Left lung (tissue), 10 donors: ENCODE results near the gene C21orf91. TPM values are rescaled to one million over a fixed set of nuclear protein-coding genes. Genes with fewer than 3 reads are reported as not detected.

Source experiments
- ATAC-seq: fragments of 200-7000 bp; cut with Tn5 transposase; one replicate; pipeline ENCODE4 v1.9.1; 2020; ENCODE audit warnings: moderate library complexity
- DNase-seq, 4 donors: peaks; one replicate each; pipeline ENCODE4 v3.0.0-alpha.2; 2013 to 2020
- H3K27ac ChIP-seq, 2 donors: fragments of 200-600 bp; sonication (generic) in 1 of 2; one replicate each; pipeline versions ENCODE4 v1.5.0 to v1.8.0; 2020 to 2021
- H3K27me3 ChIP-seq, 2 donors: fragments of 200-600 bp; sonication (generic) in 1 of 2; one replicate each; pipeline versions ENCODE4 v1.5.0 to v1.8.0; 2020 to 2021
- H3K36me3 ChIP-seq, 2 donors: fragments of 200-600 bp; sonication (generic) in 1 of 2; one replicate each; pipeline versions ENCODE4 v1.5.0 to v1.8.0; 2020 to 2021
- H3K4me1 ChIP-seq, 2 donors: fragments of 200-600 bp; one replicate each; pipeline ENCODE4 v1.8.0; 2021
- H3K4me3 ChIP-seq, 2 donors: fragments of 200-600 bp; sonication (generic) in 1 of 2; one replicate each; pipeline versions ENCODE4 v1.5.0 to v1.8.0; 2020 to 2021; ENCODE audit warnings: mild to moderate bottlenecking in 1 of 2
- H3K9me3 ChIP-seq, 2 donors: fragments of 200-600 bp; sonication (generic) in 1 of 2; one replicate each; pipeline versions ENCODE4 v1.5.0 to v1.8.0; 2020 to 2021
- intact Hi-C, 2 donors: fragments of 100-400 bp; cut with DNase I; formaldehyde crosslinking; loops; one replicate each; pipeline versions ENCODE4 v1.11.2 to v1.14.2; 2022
- polyA plus RNA-seq, 6 donors: library from polyadenylated mRNA; unstranded; fragments of 120-200 nt; gene quantifications; one replicate each; pipeline ENCODE4 v1.2.1, GENCODE V29; 2013; ENCODE audit not compliant: insufficient read length in 6 of 6
- total RNA-seq, 2 donors: library from RNA; stranded (reverse); fragmentation: NEBNext Ultra II Directional; extraction: Animal tissue kit (Norgen Biotek cat#: 25700); gene quantifications; one replicate each; pipeline ENCODE4 v1.2.1, GENCODE V29; 2021
- TF ChIP-seq, protein P1 (sequence below), 2 donors: fragments of 200-600 bp; sonication (generic) in 1 of 2; IDR thresholded peaks; one replicate each; pipeline versions ENCODE4 v1.5.0 to v1.8.0; 2021; ENCODE audit warnings: antibody characterized with exemption in 2 of 2
- donor health status: DM: no; HTN: yes; CAD: no.
- donor health status: DM: no; HTN: no; CAD: no.

The C21orf91 gene
- total and polyA plus RNA-seq, 8 donors = 10.8 to 24.1 (median 20.5) TPM

DNA sequence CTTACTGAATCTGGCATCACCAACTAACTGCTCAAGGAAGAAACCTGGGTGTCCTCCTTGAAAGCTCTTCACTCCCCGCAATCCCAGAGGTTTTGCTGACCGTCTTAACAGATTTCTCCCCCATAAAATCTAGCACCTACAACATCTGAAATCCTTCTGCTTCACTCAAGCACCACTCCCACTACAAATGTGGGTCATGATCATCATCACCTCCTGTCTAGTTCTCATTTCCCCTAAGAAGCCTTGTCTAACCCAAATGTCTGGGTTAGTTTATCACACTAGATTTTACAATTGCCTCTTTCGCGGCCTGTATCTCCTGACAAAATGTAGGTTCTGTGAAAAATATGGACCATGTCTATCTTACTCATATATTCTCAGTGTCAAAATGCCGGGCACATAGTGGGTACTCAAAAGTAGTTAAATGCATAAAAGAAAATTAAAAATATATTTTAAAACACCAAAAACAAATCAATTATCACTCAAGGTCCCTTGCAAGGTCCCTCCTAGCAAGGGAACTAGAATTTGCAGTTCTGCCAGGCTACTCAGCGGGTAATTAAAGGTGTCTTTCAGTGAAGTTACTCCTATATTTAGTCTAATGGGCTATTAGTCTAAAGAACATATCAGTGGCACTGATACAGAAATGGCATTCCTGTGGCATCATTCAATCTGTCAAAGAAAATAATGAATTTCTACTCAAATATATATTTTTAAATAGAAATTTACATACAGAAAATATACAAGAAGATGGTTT is 19.6 kb downstream of the C21orf91 start:
- no peak overlapping the region for H3K4me3 ChIP-seq
- DNase-seq = no peak
- H3K4me1 ChIP-seq = peaks cover 0 to 46% of the 10 kb centered on the region in 2 donors
- H3K36me3 ChIP-seq = no peaks in the 10 kb centered on the region
- H3K27me3 ChIP-seq = no peaks in the 10 kb centered on the region
- no peak for ATAC-seq
- no peak overlapping the region for H3K27ac ChIP-seq
- TF ChIP-seq, protein P1, sequence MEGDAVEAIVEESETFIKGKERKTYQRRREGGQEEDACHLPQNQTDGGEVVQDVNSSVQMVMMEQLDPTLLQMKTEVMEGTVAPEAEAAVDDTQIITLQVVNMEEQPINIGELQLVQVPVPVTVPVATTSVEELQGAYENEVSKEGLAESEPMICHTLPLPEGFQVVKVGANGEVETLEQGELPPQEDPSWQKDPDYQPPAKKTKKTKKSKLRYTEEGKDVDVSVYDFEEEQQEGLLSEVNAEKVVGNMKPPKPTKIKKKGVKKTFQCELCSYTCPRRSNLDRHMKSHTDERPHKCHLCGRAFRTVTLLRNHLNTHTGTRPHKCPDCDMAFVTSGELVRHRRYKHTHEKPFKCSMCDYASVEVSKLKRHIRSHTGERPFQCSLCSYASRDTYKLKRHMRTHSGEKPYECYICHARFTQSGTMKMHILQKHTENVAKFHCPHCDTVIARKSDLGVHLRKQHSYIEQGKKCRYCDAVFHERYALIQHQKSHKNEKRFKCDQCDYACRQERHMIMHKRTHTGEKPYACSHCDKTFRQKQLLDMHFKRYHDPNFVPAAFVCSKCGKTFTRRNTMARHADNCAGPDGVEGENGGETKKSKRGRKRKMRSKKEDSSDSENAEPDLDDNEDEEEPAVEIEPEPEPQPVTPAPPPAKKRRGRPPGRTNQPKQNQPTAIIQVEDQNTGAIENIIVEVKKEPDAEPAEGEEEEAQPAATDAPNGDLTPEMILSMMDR (IDR thresholded peaks at IDR 0.05) = no peak
- intact Hi-C loops = no loop called here
- H3K9me3 ChIP-seq = no peaks in the 10 kb centered on the region

DNA sequence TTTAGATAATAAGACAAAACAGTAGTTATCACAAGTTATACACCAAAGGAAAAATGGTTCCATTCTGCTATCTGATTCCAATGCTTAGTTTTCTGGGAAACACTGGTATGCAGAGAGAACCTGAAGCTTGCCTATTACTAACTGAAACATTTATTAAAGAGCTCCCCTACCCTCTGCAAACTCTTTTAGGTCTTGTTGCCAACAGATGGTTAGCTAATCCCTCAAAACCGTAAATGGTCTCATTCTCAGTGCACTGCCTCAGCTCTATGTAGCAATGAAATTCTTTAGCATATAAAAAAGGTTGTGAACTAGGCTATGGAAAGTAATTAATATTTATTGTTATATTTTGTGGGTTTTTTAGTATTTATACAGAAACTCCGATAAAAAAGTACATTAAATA is 20.4 kb downstream of the C21orf91 start:
- Histone ChIP-seq H3K27me3 (no peaks in the 10 kb centered on the region), H3K4me3 (no peak overlapping the region), H3K4me1 (peaks cover 0 to 51% of the 10 kb centered on the region in 2 donors), H3K27ac (no peak overlapping the region), H3K9me3 (no peaks in the 10 kb centered on the region), H3K36me3 (no peaks in the 10 kb centered on the region)
- no peak for DNase-seq
- TF ChIP-seq, protein P1 (IDR thresholded peaks at IDR 0.05) = no peak
- intact Hi-C loops = no loop called here
- ATAC-seq = no peak

DNA sequence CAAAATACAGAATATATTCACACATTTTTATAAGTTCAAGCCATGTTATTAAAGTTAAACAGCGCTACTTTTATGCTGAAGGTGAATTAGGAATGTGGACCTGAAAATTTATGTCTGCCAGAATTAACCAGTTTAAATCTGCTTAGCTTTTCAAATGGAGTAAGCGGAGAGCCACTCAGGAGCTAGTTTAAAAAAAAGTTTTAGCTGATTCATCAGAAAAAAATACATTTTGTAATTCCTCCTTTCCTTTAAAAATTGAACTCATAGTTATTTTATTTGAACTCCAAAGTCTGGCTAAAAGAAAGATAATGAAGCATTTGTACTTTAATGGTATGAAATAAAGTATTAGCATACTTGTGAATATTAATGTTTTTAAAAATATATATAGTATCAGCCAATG is 21.2 kb downstream of the C21orf91 start:
- Histone ChIP-seq H3K4me3 (no peak overlapping the region), H3K4me1 (peaks cover 0 to 58% of the 10 kb centered on the region in 2 donors), H3K27me3 (no peaks in the 10 kb centered on the region), H3K27ac (peak overlapping the region in 1 of 2 donors; percentile 1), H3K9me3 (no peaks in the 10 kb centered on the region), H3K36me3 (no peaks in the 10 kb centered on the region)
- DNase-seq (no peak), ATAC-seq (no peak)
- intact Hi-C loops = no loop called here
- TF ChIP-seq, protein P1 (IDR thresholded peaks at IDR 0.05) = no peak

DNA sequence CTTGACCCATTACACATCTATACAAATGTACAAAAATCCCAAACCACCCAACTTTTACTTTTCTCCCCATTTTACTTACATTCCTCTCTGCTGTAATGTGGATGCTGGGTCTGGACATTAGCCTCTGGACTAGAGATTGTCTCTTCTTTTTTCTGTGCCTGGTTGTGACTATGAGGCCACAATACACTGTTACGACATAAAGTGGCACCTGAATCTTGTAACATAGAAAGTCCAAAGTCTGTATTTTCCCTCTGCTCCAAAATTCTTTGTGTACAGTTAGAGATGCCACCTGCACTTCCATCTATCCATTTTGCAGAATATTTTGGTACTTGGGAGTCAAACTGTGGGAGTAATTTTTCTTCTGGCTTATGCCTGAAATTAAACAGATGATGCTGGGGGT is 22.7 kb downstream of the C21orf91 start:
- intact Hi-C loops = no loop called here

DNA sequence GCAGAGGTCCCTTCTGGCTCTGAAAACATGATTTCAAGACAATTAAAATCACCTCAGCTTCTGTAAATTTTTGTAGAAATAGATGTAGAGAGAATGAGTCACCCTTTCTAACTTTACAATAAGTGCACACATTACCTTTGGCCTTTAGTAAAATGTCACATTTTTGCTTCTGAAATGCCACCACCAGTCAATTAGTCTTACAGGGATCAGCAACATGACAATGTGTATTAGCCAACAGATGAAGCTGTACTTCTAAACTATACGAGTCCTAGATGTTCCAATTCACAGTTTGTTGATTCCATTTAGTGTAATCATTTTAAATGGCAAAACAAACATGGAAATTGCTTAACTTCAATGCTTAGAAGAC is 23.1 kb downstream of the C21orf91 start:
- Histone ChIP-seq H3K36me3 (peaks cover 0 to 6% of the 10 kb centered on the region in 2 donors), H3K9me3 (no peaks in the 10 kb centered on the region), H3K27me3 (no peaks in the 10 kb centered on the region), H3K4me1 (peaks cover 0 to 62% of the 10 kb centered on the region in 2 donors), H3K4me3 (no peak overlapping the region), H3K27ac (no peak overlapping the region)
- TF ChIP-seq, protein P1 (IDR thresholded peaks at IDR 0.05) = no peak
- DNase-seq (no peak), ATAC-seq (no peak)
- intact Hi-C loops = no loop called here

More for the DNA sequence above, 22.7 kb downstream of the C21orf91 start:
- no peaks in the 10 kb centered on the region for H3K9me3 ChIP-seq
- DNase-seq (no peak), ATAC-seq (no peak)
- peaks cover 0 to 6% of the 10 kb centered on the region in 2 donors for H3K36me3 ChIP-seq
- TF ChIP-seq, protein P1 (IDR thresholded peaks at IDR 0.05) = no peak
- peaks cover 0 to 62% of the 10 kb centered on the region in 2 donors for H3K4me1 ChIP-seq
- no peaks in the 10 kb centered on the region for H3K27me3 ChIP-seq
- no peak overlapping the region for H3K4me3 ChIP-seq
- no peak overlapping the region for H3K27ac ChIP-seq
